ENCODE results near the gene FMNL2.

GRCh38 chr2:152637251-152637650 is 302.3 kb downstream of the FMNL2 start:
- TF ChIP-seq POLR2A (IDR thresholded peaks at IDR 0.05; ENCODE audit: low read length) (no peak), GATA1 (IDR thresholded peaks at IDR 0.05; ENCODE audit: low read depth, low read length) (no peak)

Measured in erythroblast (primary cell).